HG02943 (cell line): ENCODE results near the gene LAMP1.
"Not testable (repeated sequence)": the region's sequence is repeated elsewhere in the genome, so short reads cannot be mapped to it uniquely, and the experiment has no call there.

Experiments
- ATAC-seq: cut with Tn5 transposase; IDR thresholded peaks from one replicate; pipeline ENCODE4 v1.9.1; 2021; ENCODE audit warnings: mild to moderate bottlenecking, low read depth, moderate library complexity; ENCODE audit not compliant: unreplicated experiment

The LAMP1 gene

DNA sequence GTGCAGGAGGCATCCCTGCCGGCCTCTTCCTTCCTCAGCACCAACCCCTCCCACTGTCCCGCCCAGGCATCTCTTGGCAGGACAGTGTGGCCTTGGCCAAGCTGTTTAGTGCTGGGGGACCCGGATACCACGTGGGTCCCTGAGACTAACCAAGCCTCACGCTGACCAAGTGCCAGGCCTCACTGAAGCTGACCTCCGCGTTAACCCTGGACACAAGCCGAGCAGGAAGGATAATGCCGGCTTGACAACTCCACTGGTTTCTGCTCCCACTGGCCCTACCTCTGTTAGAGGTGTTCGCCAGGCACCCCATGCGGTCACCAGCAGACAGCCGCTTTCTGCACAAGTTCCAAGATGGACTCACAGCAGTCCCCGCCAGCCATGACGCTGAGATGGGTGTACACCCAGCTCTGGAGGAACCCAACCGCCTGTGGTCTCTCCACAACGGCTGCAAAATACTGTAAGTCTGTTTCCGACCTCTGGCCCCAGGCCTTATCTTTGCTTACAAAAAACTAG is 54.5 kb downstream of the LAMP1 start:
- ATAC-seq: no peak

- ATAC-seq: no peak
Measured at GRCh38 chr13:113353254-113353653, 56.2 kb downstream of the LAMP1 start.

DNA sequence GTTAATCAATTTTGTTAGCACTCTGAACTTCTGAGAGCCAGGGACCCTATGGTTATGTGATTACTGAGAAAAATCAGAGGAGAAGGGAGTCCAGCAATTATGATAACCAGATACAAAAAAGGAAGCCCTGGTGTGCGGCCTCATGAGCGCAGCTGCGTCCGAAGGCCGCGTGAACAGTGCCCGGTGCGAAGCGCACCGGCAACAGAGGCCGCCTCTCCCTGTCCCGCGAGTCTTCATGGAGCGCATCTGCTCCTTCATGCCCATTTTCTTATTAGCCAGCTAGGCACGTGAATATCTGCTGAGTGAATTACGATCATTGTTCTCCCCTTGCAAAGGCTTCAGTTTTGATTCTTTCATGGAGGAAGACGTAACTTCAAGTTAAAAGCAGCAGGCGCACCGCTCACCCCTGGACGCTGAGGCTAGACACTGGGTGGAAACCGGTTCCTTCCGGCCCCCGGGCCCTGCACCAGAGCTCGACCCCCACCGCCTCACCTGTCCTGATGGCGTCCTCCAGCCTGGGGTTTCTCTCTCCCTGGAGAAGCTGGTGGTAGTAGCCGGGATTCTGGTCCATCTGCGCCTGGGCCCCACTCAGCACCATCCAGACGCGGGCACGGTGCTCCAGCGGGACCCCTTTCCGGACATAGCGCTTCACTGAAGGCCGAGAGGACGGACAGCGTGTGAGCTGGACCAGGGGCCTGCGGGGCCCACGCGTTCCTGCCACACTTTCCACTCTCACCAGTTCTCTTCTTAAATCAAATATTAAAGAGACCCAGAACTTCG is 58.0 kb downstream of the LAMP1 start:
- ATAC-seq: no peak

- no peak for ATAC-seq
Measured at GRCh38 chr13:113355621-113356020, 58.6 kb downstream of the LAMP1 start.

DNA sequence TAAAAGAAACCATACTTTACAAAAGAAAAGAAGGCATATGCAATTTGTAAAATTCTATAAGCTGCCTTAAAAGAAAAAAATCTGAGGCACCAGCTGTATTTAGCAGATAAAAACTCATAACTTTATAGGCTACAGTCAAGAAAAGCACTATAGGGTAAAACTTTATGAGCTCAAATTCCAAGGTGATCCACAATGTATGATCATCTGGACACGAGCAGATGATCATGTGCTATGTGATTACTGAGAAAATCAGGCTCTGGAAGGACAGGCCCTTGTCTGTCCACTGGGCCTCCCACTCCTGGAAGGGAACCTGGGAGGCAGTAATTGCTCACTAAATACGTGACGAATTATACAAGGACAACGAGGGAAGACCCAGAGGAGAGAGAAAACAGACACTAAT is 59.6 kb downstream of the LAMP1 start:
- ATAC-seq: no peak

GRCh38 chr13:113357529-113357928 is 60.5 kb downstream of the LAMP1 start:
- ATAC-seq: no peak

DNA sequence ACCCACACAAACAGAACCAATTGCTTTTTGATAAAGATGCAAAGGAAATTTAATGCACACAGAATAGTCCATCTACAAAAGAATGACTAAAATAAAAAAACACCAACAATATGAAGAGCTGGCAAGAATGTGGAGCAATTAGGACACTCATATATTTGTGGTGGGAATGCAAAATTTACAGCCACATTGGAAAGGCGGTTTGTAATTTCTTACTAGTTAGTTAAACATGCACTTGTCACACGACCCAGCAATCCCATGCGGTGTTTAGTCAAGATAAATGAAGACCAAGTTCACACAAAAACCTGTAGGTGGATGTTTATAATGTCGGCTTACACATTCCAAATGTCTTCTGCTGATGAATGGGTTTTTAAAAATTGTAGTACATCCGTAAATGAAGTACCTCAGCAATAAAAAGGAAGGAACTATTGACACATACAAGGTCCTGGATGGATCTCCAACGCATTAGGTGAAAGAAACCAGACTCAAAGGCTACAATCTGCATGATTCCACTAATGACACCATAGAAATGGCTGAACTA is 61.7 kb downstream of the LAMP1 start:
- no peak for ATAC-seq

DNA sequence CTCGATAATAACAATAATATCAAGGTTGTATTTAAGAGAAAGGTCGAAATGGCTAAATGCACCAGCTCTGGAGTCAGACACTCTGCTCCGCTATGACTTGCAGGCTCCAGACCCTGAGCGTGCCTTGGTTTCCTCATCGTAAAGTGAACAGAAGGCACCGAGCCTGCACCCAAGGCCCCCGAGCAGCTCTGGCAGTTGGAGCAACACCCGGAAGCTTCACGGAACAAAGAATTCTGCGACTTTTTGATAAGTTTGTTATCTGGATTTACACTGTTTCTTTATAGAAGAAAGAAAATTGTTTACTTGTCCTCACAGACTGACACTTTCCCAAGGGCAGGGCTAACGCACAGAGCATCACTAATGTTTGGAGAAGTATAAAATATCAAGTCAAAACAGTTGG is 62.5 kb downstream of the LAMP1 start:
- no peak for ATAC-seq

GRCh38 chr13:113360446-113360845 is 63.4 kb downstream of the LAMP1 start:
- no peak for ATAC-seq

DNA sequence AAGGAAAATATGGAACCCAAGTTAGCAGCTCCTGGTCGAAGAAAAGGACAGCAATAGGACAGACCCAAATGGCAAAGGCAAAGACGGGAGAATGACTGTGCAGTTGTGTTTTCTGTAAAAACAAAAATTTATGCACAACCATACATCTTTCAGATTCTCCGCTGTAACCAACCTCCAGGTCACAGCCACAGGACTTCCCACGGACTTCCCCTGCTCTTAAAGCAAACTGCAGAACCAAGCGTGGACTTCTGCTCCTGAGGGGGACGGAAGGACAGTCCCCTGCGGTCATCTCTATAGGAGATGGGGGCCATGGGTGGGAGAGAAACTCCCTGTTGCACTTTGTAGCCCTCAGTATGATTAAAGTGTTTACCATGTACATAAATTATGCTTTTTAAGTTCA is 64.4 kb downstream of the LAMP1 start:
- no peak for ATAC-seq

GRCh38 chr13:113364311-113364889 is 67.4 kb downstream of the LAMP1 start:
- ATAC-seq: no peak

GRCh38 chr13:113364901-113365582 is 68.0 kb downstream of the LAMP1 start:
- no peak for ATAC-seq

DNA sequence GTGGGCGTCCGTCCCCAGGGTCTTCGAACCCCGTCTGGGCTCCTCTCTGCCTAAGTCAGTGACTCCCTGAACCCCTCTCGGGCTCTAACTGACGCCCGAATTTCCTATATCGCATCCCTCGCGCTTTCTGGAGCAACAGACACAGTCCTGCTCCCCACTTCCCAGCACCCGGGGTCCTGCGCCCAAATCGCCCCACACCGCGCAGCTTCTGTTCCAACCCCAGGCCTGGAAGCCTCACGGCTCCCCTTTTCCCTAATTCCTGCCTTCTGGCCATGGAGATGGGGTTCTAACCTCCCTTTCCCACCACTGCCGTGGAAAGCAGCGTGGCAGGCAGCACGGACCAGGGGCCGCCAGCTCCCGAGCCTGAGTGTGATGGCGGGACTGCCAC is 68.5 kb downstream of the LAMP1 start:
- ATAC-seq: no peak

GRCh38 chr13:113365971-113366588 is 69.0 kb downstream of the LAMP1 start:
- ATAC-seq: no peak

GRCh38 chr13:113367020-113367560 is 70.1 kb downstream of the LAMP1 start:
- ATAC-seq: no peak

DNA sequence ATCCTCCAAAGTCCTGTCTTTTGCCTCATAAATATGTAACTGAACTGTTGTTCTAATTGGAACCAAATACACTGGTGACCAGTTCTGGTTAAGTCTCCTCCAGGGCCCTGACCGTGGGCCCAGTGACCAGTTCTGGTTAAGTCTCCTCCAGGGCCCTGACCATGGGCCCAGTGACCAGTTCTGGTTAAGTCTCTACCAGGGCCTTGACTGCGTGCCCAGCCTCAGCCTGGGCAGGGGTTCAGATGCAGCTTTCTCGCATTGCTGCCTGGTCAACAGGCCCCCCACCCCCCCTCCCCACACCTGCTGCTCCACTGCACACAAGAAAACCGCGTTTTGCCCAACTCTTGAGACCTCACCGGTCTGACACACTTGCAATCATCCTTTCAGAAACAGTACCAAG is 70.7 kb downstream of the LAMP1 start:
- ATAC-seq: no peak

- not testable (repeated sequence) for ATAC-seq
Measured at GRCh38 chr13:113368353-113368752, 71.3 kb downstream of the LAMP1 start.

- ATAC-seq: no peak
Measured at GRCh38 chr13:113369189-113369588, 72.2 kb downstream of the LAMP1 start.

DNA sequence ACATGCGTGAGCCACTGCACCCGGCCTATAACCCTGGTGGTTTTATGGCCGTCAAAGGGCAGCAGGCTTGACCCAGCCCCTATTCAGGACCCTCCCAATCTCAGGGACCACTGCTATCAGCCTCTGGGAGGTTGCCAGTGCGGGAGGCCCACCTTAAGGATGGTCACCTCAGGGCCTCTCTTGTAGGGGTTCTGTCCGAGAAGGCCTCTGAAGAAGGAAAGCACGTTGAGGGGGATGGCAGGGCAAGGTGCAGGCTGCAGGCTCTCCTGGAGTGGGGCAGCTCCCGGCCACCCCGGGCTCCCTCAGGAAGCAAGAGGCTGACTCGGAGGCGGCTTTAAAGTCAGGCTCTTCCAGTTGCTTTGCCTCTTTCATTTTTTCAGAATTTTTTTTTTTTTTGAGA is 72.8 kb downstream of the LAMP1 start:
- ATAC-seq: no peak

DNA sequence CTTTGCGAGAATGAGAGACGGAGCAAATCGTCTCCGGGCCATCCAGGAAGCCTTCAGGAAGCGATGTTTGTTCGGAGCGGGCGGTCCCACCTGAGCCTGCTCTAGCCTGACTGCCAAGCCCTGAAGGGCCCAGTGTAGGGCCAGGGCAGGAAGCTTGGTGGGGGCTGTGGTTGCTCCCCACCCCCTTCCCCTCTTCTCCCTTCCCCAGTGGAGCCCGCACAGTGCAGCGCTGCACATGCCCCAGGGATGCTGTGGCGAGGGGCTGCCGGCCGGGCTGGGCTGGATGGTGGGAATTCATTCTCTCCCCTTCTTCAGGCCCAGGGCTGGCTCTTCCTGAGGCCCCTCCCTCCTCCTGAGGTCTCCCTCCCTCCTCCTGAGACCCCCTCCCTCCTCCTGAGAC is 74.0 kb downstream of the LAMP1 start:
- no peak for ATAC-seq

GRCh38 chr13:113371701-113372100 is 74.7 kb downstream of the LAMP1 start:
- ATAC-seq: not testable (repeated sequence)
